M059J (cell line): ENCODE data around the gene PRAME. TPM values are rescaled to one million over a fixed set of nuclear protein-coding genes. Genes with fewer than 3 reads are reported as not detected.

Experiments
- DNase-seq: peaks from one replicate; pipeline ENCODE4 v3.0.0-alpha.2; 2012; ENCODE audit warnings: low read depth
- total RNA-seq: library from RNA; depleted of rRNA; stranded (reverse); fragments of >200 nt; shearing (Covaris generic); gene quantifications from 2 replicates; pipeline ENCODE4 v1.2.3, GENCODE V29; 2014

The PRAME gene
- total RNA-seq, 1 experiment from 2014 or later = not detected

DNA sequence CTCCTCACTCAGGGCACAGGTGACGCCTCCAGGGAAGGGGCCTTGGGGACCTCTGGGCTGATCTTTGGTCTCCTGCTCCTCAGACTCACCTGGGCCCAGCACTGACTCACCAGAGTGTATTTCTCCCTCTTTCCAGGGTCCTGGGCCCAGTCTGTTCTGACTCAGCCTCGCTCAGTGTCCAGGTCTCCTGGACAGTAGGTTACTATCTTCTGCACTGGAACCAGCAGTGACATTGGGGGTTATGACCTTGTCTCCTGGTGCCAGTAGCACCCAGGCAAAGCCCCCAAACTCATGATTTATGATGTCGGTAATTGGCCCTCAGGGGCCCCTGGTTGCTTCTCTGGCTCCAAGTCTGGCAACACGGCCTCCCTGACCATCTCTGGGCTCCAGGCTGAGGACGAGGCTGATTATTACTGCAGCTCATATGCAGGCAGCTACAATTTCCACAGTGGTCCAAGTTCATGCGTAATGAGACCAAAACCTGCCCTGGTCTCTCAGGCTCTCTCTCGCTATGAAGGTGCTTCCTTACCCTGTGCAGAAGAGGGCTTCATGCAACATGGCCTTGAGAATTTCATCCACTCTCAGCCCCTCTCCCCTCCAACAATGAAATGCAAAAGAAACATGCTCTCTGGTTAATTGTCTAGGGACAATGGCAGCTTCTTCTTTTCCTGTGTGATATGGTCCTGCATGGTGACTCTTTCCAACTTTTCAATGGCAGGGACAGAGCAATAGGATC is 21.0 kb upstream of the PRAME start:
- DNase-seq = no peak

DNA sequence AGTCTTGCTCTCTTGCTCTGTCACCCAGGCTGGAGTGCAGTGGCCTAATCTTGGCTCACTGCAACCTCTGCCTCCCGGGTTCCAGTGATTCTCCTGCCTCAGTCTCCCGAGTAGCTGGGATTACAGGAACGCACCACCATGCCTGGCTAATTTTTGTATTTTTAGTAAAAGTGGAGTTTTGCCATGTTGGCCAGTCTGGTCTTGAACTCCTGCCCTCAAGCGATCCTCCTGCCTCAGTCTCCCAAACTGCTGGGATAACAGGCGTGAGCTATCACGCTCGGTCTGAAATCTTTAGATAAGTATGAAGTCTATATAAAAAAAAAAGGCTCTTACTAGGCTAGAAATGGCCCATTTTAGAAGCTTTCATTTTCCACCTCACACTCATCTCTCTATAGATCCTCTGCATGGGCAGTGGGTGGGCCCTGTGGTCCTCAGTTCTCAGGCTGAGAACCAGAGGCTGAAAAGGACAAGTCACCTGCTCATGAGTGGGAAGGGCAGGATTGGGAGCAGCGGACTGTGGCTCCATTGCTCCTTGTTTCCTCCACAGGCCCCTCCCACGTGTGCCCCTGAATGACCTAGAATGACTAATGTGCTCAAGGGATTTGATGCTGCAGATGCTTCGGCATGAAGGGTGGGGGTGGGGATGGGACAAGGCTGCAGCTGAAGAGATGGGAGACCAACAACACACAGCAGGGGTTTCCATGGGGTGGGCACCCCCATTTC is 19.8 kb upstream of the PRAME start:
- peak; percentile 55 for DNase-seq

DNA sequence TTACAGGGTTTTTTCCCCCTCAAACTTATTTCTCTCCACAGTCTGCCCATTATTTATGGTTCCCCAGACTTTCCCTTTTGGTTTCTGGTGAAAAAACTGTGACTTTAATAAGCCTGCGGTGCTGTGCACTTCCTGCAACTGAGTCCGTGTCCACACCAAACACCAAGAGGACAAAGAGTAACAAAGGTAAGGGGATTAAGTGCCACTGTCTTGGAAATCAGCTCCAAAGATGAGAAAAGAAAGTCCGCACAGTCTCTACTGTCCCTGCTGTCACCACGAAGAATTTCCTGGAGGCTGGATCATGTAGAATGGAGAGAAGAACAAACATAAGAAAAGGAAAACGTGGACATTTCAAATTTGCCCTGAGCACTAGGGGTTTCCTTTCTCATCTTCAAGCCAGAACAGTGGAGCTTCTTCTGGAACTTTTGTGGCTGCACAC is 17.9 kb upstream of the PRAME start:
- DNase-seq = no peak

DNA sequence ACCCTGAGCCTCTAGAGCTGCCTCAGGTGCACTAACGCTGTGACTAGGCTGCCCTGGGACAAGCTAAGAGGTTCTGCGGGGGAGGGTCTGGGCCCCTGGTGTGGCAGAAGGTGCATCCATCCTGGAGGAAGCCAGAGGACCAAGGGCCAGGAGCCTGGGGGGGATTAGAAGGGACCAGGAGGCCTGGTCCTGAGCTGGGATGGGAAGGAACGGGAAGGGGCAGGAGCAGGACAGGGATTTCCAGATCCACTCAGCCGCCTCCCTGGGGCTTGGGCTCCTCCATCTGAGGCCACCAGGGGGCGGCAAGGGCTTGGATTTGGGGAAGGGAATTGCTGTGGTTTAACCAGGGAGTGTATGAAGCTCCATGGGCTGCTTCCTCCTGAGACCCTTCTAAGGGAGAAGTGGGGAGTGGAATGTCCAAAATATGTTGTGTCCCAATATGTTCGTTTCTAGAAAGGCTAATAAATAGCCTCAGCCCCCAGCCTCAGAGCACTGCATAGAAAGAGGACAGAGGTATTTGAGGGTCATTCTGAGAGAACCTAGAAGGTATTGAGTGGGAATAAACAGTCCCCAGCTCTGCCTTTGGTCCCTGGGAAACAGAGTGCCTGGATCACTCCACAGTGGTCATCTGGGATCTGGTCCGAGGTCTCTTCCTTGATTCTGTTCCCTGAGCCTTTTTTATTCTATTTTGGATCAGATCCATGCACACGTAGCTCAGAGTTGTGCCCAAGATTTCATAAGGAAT is 17.4 kb upstream of the PRAME start:
- DNase-seq = peak; percentile 33

DNA sequence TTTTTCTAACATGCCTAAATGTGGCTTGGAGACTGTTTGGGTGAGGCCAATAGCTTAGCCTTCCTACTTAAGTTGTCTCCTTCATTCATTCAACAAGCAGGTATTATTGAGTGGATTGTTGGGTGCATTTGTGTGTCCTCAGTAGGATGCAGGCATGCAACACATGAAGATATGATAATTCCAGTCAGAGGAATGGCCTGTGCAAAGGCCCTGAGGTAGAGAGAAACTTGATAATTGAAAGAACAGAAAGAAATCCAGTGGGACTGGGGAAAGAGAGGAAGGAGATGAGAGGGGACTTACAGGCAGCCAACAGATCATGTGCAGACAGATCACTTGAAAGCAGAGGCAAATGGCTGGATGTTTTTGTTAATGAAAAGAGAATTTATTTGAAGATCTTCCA is 15.3 kb upstream of the PRAME start:
- no peak for DNase-seq

DNA sequence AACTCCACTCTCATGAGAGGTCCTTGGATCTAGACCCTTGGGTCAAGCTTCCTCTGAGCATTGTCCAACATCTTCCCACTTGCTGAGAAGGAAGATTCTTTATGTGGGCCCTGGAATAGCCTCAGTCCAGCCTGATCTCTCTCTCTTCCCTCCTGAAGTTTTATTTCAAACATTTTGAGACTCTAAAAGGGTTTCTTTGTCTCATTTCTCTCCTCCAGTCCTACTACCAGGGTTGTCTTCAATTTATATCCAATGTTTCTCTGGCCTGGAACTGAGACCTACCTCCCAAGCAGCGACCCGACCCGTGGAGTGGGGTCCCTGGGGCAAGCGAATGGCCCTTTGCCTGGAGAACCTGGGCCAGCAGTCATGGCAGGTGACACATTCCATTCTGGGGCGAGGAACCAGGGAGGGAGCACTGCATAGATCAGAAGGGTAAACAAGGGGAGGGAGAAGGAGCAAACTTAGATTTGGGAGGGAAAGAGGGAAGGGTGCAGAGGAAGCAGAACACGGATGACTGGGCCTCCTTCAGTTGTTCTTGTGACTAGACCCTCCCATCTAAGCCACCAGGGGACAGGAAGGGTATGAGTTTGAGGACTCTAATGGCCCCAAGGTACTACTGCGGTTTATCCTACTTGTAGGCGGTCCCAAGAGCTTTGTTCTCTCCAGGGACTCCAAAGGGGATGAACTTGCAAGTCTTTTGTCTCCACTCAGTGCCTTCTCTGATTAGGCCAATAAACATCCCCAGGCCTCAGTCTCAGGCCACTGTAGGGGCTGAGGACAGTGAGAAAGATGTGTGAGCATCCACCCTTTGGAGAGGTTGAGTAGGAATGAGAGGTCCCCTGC is 14.2 kb upstream of the PRAME start:
- DNase-seq = no peak

DNA sequence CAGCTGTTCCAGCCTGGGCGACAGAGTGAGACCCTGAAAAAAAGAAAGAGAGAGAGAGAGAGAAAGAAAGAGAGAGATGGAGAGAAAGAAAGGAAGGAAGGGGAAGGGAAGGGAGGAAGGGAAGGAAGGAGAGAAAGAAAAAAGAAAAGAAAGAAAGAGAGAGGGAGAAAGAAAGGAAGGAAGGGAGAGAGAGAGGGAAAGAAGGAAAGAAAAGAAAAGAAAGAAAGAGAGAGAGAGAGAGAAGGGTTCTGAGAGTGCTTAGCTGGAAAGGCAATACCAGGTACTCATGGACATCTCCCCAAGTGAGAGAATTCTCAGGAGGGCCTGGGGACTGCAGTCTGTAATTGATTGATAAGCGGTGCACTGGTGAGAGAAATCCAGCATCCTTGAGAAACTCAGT is 12.8 kb upstream of the PRAME start:
- no peak for DNase-seq

DNA sequence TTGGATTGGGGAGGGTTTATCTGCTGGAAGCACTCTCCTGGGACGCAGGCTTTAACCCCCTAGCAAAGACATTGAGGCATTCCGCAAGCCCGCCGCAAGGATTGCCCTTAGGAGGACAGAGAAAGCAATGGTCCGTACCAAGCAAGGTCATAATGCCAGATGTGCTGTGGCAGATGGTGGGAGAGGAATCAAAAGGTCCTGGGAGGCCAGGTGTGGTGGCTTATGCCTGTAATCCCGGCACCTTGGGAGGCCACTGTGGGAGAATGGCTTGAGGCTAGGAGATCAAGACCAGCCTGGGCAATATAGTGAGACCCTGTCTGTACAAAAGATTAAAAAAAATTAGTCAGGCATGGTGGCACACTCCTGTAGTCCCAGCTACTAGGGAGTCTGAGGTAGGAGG is 12.4 kb upstream of the PRAME start:
- DNase-seq = no peak

DNA sequence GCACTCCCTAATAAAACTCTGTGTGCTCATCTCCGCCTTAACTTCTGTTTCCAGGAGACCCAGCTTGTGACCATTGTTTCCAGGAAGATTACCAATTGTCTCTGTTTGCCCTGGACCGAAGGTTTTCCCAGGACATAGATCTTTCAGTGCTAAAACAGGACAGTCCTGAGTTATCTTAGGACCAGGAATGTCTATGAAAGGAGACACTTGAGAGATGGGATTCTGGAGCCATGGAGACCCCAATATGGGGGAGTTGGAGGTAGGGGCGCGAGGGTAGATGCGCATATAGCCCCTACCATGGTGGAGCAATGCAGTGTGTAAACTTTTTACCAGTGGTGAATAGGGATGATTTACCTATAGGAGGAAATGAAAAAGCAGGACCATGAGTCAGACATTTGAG is 10.2 kb upstream of the PRAME start:
- no peak for DNase-seq

DNA sequence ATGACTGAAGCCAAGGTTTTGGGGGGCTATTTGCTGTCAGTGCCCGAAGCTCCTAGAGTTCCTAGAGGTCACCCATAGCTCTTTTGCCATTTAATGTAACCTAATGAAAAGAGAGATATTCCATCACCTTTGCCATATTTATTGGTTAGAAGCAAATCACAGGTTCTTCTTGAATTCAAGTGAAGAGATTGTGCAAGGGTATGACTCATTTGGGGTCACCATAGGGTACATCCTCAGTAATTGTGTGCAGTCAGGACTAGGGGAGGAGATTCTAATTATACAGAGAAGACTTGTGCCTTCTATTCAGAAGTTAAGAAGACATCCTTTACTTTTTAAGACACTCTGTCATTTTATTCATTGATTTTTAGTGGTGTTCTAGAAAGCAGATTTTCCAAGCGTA is 6.9 kb upstream of the PRAME start:
- peak; percentile 32 for DNase-seq

DNA sequence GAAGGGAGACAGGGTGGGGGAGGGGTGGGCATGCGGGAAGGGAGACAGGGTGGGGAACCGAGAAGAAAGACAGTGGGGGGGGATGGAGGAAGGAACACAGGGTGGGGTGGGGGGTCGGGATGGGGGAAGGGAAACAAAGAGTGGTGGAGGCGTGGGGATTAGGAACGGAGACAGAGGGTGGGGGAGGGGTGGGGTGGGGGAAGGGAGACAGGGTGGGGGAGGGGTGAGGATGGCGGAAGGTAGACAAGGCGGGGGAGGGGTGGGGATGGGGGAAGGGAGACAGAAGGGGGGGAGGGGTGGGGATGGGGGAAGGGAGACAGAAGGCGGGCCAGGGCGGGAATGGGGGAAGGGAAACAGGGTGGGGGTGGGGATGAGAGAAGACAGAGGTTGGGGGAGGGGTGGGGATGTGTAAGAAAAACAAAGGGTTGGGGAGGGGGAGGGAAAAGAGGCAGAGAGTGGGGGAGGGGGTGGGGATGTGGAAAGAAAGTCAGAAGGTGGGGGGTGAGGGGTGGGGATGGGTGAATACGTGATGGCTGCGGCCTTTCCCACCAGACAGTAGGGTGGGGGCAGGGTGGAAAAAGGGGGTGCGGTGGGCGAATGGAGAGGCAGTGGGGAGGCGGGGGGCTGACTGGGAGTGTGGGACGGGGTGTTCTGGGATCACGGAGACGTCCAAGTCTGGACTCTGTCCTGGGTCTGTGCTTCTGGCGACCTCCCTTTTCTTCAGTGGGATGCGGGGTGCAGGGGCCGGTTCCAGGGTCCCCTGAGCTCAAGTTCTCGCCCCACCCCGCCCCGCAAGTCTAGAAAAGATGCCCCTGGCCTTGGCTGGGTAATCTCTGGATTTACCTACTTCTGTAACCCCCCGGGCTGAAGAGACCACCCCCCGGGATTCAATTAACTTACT is 744 bp downstream of the PRAME start:
- DNase-seq = no peak

DNA sequence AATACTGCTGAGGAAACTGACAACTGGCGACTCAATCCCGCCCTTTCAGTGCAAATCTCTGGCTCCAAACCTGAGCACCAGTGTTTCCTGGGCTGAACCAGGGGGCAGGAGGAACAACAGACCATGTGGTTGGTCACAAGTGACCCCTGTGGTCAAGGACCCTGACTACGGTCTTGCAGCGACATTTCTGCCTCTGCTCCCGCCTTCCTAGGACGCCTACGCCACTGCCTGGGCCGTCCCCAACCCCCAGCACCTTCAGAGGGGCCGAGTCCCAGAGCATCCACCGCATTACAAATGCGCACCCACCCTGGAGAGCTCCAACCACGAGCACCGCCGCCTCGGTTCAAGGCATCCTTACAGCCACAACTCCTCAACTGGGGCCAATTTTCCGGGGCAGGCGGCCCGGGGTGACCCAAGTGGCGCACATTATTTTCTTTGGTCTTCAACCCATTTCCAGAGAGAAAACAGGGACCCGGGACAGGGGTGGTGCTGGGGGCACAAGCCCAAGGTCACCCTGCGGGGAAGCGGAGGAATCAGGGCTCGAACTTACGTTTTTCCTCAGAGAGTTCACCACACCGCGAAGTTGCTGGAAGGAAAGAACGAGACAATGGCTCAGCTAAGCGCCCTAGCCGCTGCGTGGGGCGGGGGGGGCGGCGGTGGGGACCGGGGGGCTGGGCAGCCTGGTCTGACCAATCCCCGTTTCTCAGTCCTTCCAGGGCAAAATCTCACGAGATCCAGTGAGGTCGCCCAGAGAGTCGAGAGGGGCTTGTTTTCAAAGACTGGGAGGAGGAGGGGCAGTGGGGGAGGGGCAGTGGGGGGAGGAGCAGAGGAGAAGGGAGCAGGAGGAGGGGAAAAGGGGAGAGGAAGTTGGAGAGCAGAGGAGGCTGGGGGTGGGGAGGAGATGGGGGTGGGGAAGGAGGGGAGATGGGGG is 1.8 kb downstream of the PRAME start:
- no peak for DNase-seq

DNA sequence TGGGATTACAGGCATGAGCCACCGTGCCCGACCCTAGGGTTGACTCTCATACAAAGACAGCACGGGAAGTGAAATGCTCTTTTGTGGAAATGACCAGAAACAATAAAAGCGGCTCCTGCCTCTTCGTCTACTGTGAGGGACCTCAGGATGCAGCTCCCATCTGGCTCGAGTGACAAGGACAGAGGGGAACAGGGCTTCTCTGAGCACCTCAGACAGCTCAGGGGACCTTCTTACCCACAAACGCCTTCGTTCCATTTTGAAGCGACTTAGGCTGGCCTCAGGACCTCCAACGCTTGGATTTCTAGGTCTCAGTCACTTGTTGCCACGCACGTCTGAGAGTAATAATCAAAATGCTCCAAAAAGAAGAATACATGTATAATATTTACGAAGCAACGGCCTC is 2.5 kb downstream of the PRAME start:
- DNase-seq = no peak

DNA sequence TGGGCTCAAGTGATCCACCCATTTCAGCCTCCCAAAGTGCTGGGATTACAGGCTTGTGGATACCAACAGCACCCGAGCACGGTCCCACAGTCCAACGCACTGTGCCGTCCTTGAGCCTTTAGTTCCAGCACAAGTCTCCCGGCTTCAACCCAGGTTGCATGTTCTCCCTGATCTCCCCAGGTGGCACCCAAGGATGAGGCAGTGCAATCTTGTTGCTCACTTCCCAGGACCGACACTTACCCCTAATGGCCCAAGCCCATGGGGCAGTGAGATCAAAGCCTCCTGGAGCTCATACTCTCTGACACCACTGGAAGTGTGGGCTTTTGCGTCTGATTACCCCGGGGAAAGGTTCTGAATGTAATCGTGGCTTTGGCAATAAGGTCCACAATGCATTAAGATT is 3.5 kb downstream of the PRAME start:
- DNase-seq = no peak

DNA sequence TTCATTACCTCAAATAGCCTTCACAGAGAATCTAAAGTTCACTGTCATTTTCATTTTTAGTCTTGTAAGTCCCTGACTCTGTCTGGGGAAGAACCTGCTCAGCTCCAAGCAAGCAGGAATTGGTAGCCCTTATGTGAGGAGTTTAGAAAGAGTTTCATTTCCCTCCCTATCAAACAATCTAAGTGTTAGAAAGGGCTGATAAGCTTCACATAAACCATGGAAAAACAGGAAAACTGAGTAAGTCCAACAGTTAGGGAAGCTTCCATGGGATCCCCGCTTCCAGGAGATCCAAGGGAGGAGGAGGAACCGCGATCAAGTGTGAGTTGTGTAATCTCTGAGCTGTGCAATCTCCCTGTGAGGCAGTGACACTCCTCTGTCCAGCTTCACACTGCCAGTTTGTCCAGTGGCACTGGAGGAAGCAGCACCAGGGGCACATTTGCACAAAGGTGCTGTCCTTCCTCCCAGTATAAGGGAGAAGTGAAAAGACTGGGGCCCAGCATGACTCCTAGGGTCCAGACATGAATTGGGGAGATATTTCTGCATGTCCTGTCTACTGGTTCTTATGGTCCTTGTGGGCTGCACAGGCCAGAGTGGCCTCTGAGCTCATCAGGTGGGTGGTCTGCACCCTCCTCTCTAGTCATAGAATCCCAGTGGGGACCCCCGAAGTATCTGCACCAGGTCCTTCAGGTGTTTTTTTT is 4.3 kb downstream of the PRAME start:
- no peak for DNase-seq

DNA sequence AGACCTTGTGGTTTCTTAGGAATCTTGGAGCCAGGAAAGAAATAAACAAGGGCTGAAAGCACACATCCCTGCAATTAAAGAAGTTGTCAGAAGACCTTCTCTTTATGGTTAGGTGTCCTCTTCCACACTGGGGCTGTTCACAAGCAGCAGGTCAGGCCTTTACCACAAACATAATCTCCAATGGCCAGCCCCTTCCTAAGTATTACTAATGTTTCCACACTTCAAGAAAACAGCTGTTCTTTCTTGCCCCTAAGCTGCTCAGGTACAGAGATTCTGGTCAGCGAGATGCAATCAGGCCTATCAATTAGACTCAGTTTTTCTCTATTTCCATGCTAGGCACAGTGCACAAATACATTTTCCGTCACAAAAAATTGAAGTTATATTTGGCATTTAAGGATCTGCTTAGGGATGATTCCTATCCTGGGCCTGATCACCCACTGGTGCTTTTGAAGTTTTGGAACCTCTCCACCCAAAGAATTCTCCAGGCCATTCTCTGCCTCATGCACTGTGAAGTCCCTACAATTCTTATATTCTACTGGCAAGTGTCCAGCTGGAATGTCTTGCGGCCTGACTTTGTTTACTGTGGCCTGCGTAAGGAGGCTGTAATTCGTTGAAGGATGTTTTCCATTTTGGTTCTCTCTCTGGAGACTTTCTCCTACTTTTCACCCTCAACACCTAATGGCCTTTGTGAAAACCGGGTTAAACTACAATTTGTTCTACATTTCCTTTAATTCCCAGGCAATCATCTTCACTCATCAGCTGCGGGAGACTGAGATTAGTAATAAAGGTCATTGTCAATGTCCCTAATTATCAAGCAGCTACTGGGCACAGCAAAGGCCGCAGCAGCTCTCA is 5.1 kb downstream of the PRAME start:
- DNase-seq = peak; percentile 6

DNA sequence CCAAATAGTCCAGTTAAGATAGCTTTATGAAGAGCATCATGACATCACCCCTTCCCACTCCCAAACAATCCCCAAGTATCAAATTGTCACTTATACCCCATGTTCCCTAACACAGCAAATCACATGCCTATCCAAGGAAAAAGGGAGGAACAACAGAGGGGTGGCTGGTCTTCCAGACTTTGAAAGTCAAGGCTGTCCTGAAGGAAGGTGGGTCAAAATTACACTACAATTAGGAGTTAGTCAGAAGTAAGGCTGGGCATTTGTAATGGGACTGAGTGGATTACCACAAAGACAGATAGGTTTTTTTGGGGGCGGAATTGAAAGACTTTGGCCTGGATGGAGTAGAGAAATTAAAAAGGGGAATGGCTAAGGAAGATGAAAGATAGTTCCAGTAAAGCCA is 5.9 kb downstream of the PRAME start:
- DNase-seq = no peak

DNA sequence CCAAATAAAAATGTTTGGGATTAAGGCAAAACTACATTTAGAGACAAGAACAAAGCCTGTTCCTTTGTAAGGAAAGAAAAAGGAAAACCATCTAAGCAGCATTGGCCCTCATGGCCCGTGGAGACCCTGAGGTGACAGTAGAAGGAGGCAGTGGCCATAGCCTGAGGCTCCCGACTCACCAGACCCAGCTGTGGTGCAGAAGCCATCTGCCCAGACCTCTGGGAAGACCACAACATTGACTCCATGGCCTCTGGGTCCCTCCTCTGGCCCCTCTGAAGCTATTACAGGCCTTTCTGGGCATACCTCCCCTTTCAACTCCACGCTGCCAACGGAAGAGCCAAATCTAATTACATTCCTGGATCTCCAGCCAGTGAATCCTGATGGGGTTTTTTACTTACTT is 6.4 kb downstream of the PRAME start:
- DNase-seq = peak; percentile 6
